Coronary artery (tissue), 2 donors: ENCODE results near the gene RAB3D.
A peak's percentile ranks its signal among the peaks of the same experiment; 100 is the strongest.

Experiments used
- DNase-seq: peaks from one replicate; pipeline ENCODE4 v3.0.0-alpha.2; 2017; ENCODE audit warnings: low spot score
- H3K27ac ChIP-seq, 2 donors: fragments of 200-600 bp; sonication (generic); one replicate each; pipeline ENCODE4 v1.5.1; 2016 to 2019
- H3K4me3 ChIP-seq: fragments of 200-600 bp; sonication (generic); 2 replicates; pipeline ENCODE4 v1.5.1; 2016; ENCODE audit warnings: mild to moderate bottlenecking, moderate library complexity
- CTCF ChIP-seq: fragments of 200-600 bp; sonication (generic); IDR thresholded peaks from one replicate; pipeline ENCODE4 v1.5.1; 2019; ENCODE audit warnings: antibody characterized with exemption

RAB3D gene

DNA sequence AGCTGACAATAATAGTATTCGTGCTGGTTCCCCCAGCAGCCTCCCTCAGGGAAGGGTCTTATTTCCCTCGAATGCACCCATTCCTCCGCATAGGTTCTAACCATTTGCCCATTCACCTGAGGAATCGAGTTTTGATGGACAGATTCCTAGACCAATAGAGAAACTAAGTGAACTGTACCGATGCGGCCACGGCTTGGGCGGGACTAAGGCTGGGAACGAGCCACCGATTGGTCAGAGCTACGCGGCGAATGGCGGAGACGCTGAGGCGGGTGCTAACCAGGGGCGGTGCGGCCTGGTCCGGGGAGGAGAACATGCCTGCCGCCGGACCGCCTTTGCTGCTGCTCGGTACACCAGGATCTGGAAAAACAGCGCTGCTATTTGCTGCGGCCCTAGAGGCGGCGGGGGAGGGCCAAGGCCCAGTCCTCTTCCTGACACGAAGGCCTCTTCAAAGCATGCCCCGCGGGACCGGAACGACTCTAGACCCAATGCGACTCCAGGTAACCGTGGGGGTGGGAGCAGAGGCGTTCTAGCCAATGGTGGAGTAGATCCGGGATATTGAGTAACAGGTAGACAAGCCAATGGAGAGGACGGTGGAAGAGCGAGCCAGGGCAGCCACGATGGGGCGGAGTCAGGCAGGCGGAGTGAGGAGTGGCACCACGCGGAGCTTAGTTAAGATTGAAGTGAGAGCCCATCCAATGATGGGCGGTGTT lies 35.1 kb upstream of the RAB3D start, which contains the start of gene SWSAP1:
Gene SWSAP1, plus strand, starts transcription at position 234 of the 710 bp plus-strand sequence. Its CDS starts 15 bp downstream, at position 249.
- peak; percentile 100 for DNase-seq
- Histone ChIP-seq H3K4me3 (peak within 1 kb of the TSS; percentile 95), H3K27ac (peak within 1 kb of the TSS; percentile 90 to 99)
- no peak for TF ChIP-seq CTCF

- Histone ChIP-seq H3K27ac (peak overlapping the region; percentile 90 to 99), H3K4me3 (peak overlapping the region; percentile 95)
- DNase-seq, result no peak
- TF ChIP-seq CTCF, result no peak
Measured at GRCh38 chr19:11373885-11374432, 34.5 kb upstream of the RAB3D start.

- DNase-seq, result no peak
- TF ChIP-seq CTCF, result no peak
- no peak overlapping the region for H3K4me3 ChIP-seq
- no peak overlapping the region for H3K27ac ChIP-seq
Measured at GRCh38 chr19:11373166-11373884, 33.9 kb upstream of the RAB3D start.

GRCh38 chr19:11370744-11371143 lies 31.3 kb upstream of the RAB3D start:
- TF ChIP-seq CTCF, result no peak
- Histone ChIP-seq H3K4me3 (no peak overlapping the region), H3K27ac (no peak overlapping the region)
- no peak for DNase-seq

GRCh38 chr19:11367528-11367927 lies 28.1 kb upstream of the RAB3D start:
- Histone ChIP-seq H3K4me3 (no peak overlapping the region), H3K27ac (no peak overlapping the region)
- no peak for DNase-seq
- TF ChIP-seq CTCF, result no peak

- DNase-seq, result no peak
- Histone ChIP-seq H3K27ac (no peak overlapping the region), H3K4me3 (no peak overlapping the region)
- TF ChIP-seq CTCF, result no peak
Measured at GRCh38 chr19:11365557-11366117, 26.2 kb upstream of the RAB3D start.
